Stimulated activated CD4-positive, alpha-beta T cell treated with anti-CD3 and anti-CD28 coated beads, Interleukin-15, amount 100 ng/mL, for 1 hour (primary cell): Measurements from ENCODE around the gene TMEM272.
"Not testable (repeated sequence)": the region's sequence is repeated elsewhere in the genome, so short reads cannot be mapped to it uniquely, and the experiment has no call there.

Experiments
- DNase-seq, 2 donors: peaks; one replicate each; pipeline ENCODE4 v3.0.0-alpha.2; 2020; ENCODE audit warnings: low read depth in 1 of 2, low spot score in 1 of 2

Gene TMEM272

DNA sequence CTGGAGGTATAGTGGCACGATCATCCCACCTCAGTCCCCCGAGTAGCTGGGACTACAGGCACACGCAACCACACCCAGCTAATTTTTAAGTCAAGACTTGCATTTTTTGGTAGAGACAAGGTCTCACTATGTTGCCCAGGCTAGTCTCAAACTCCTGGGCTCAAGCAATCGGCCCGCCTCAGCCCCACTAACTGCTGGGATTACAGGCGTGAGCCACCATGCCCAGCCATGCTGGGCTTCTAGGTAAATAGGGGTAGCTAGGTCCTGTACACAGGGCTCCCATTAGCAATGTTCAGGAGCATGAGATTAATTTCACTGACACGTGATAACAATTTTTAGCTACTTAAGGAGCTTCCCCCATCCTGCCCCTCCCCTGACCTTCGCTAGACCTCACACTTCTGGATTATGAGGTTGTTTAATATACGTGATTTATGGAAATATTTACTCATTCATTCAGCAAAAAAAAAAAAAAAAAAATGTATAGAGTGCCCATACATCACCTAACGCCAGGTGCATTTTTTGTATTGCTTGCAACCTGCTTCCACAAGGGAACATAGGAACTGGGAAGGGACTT is 19.2 kb downstream of the TMEM272 start:
- no peak for DNase-seq

GRCh38 chr13:51825165-51825592 is 19.8 kb downstream of the TMEM272 start:
- DNase-seq, result no peak

GRCh38 chr13:51824712-51825111 is 20.3 kb downstream of the TMEM272 start:
- not testable (repeated sequence) for DNase-seq

- no peak for DNase-seq
Observed at GRCh38 chr13:51823863-51824262, 21.1 kb downstream of the TMEM272 start.

- DNase-seq, result no peak
Observed at GRCh38 chr13:51823359-51823758, 21.6 kb downstream of the TMEM272 start.

DNA sequence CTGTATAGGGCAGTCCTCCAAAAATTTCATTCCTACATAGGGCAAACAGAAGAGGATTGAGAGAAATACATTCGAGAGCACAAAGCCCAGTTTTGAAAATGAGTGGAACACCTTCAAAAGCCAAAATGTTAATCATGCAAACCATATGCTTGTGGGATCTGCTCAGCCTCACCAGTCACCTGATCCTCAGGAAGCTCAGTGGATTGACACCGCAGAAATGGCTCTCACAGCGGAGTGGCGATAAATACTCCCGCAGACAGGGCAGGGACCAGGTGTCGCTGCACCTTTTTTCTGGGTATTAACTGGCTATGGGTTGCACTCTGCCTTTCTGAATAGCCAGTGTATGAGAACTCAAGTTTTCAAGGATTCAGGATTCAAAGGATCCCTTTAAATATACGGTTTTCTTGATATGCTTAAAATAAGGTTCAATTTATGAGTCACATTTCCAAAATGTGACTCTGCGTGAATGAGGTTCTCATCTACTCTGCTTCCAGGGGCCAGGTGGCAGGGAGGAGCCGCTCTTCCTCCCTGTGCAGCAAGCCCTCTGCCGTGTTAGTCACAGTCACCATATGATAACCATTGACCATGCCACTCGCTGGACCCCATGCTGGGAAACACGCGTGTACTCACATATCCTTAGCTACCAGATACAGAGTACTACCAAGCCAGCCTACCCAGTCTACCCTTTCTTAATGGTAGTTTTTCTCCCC is 22.7 kb downstream of the TMEM272 start:
- DNase-seq, result no peak

GRCh38 chr13:51821606-51822005 is 23.4 kb downstream of the TMEM272 start:
- DNase-seq, result no peak

- no peak for DNase-seq
Observed at GRCh38 chr13:51820016-51820597, 24.9 kb downstream of the TMEM272 start.

DNA sequence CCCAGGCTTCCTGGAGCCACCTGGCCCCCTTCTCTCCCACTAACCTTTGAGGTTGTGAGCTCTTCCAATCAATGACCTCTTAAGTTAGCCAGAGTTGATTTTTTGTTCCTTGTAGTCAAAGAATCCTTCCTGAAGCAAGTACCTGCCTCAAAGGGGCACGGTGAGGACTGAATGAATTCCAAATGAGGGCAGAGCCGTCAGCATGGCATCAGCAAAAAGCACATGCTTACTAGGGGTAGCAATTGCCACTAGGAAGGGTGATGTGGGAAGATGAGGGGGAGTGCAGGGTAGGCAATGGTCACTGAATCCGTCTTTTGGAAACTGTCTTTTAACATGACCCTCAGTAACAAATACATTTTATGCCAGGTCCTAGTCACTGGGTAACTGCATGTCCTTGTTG is 25.4 kb downstream of the TMEM272 start:
- no peak for DNase-seq

- DNase-seq, result peak in 1 of 2 donors; percentile 43
Observed at GRCh38 chr13:51818781-51819511, 26.0 kb downstream of the TMEM272 start.

DNA sequence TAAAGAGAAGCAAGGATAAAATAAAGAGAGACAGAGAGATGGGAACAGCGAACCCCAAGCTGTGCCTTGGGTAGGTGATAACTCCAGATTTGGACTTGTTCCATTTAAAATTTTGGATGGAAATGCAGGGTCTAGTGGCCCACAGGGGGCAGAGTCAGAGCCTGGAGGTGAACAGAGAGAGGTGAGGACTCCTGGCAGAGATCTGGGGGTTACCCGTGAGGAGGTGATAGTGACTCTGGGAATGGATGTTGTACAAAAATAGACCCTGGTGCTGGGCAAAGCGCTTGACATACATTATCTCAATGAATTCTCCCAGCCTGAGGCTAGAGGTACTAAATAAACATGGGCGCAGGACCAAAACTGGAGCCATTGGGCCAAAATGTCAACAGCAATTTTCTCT is 26.7 kb downstream of the TMEM272 start:
- no peak for DNase-seq

GRCh38 chr13:51817717-51818116 is 27.3 kb downstream of the TMEM272 start:
- DNase-seq, result no peak

GRCh38 chr13:51816604-51817249 is 28.2 kb downstream of the TMEM272 start:
- DNase-seq, result no peak

DNA sequence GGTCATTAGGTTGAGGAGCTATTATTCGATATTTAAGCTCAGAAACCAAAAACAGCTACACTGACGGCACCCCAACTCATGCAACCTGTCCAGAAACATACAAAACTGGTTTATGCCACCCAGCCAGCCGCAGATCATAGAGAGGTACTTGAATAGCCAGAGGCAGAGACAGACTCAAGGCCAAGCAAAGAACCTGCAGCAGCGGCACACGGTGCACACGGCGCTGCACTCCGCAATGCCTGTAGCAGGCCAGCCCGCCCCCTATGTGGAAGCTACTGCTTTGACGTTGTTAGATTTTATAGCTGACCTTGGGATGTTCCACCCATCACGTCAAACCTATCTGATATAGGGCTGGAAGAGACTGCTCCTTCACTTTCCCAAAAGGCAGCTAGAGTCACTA is 29.1 kb downstream of the TMEM272 start:
- DNase-seq, result no peak

DNA sequence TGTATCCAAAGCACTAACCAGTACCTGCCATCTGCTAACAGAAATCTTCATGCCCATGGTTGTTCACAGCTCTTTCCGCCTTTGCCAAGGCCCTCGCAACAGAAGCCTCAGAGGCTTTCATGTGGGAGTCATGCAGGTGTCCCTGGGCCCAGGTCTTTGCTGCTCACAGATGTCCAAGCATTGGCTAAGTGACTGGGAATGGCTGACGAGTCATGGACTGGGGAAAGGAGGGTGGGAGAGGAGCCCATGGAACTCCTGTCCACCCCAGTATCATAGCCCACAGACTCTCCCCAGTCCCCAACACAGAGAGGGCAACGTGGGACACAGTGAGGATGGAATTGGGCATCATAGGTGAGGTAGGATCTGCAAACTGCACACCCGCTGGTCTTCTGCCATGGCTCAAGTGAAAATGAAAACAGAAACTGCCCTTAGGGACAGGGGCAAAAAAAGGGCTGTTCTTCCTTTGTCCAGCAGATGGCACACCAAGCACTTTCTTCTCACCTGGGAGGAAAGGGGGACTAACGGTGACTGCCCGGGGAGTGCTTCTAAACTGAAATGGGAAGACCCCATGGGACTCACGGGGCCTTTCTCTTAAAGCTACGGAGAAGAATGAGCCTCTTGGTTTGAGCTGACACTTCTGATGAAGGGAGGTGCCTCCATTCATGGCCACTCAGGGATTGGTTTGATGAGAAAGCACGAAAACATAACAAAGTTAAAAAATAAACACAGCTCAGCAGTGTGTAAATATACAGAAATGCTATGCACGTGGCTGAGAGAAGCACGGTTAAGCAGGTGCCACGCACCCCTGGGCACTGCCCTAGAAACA is 29.9 kb downstream of the TMEM272 start:
- DNase-seq, result peak; percentile 43 to 48

DNA sequence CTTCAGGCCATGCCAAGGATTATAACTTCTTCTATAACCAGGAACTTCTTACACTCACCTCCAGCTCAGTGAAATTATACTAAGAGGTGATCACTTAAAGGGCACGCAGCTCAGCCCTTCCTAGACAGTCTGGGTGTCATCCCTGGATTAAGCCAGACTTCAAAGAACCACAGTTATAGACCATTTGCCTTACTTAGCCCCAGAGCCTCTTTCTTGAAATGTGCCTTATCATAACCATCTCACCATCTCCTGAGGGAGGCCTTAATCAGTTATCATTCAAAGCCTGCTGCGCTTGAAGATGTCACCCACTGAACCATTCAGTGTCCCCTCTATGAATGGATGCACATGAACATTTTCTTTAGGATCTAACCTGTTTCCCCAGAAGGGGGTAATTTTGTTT is 30.9 kb downstream of the TMEM272 start:
- DNase-seq, result no peak

DNA sequence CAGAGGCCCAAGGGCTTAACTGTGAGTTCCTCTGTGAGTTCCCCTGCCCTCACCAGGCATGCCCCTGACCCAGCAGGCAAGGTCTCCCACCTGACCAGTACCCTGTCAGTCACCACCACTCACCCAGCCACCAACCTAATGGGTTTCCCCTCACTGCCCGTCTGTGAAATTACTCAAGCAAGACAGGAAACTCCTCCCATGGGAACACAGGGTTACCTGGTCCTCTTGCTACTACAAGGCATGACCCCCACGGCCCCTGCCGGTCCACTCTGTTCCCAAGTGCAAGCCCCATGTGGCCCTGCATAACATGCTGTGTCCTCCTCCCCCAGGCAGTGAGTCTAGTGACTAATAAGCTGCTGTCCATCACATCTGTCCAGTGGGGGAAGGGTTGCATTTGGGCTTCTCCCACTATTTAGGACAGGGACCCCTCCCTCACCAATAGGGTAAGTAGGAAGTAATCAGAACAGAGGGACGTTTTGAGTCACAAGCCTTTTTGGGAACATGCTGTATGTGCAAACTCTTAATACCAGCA is 33.0 kb downstream of the TMEM272 start:
- no peak for DNase-seq

GRCh38 chr13:51811046-51811445 is 33.9 kb downstream of the TMEM272 start:
- no peak for DNase-seq

- DNase-seq, result no peak
Observed at GRCh38 chr13:51808811-51809210, 36.2 kb downstream of the TMEM272 start.

GRCh38 chr13:51807041-51807440 is 37.9 kb downstream of the TMEM272 start:
- DNase-seq, result no peak
